Spinal cord (tissue), 10 donors: Measurements from ENCODE around the gene CD177. TPM values are rescaled to one million over a fixed set of nuclear protein-coding genes. Genes with fewer than 3 reads are reported as not detected.
A peak's percentile ranks its signal among the peaks of the same experiment; 100 is the strongest.
"Not testable (repeated sequence)": the region's sequence is repeated elsewhere in the genome, so short reads cannot be mapped to it uniquely, and the experiment has no call there.

Source experiments
- DNase-seq, 6 donors: peaks; one replicate each; pipeline versions ENCODE4 v3.0.0 to v3.0.0-alpha.2; 2013 to 2015; ENCODE audit warnings: low spot score in 6 of 6, low read depth in 4 of 6
- H3K27ac ChIP-seq: one replicate; pipeline ENCODE4 v1.5.1; 2013; ENCODE audit warnings: low read depth, low read length, control low read depth
- H3K27me3 ChIP-seq: one replicate; pipeline ENCODE4 v1.6.1; 2013; ENCODE audit warnings: low read length; ENCODE audit not compliant: control insufficient read depth, insufficient read depth
- H3K36me3 ChIP-seq: one replicate; pipeline ENCODE4 v1.6.1; 2013; ENCODE audit warnings: low read length; ENCODE audit not compliant: control insufficient read depth, insufficient read depth
- H3K4me1 ChIP-seq: one replicate; pipeline ENCODE4 v1.6.1; 2013; ENCODE audit warnings: low read length; ENCODE audit not compliant: control insufficient read depth, insufficient read depth
- H3K4me3 ChIP-seq: one replicate; pipeline ENCODE4 v1.5.1; 2013; ENCODE audit warnings: low read depth, low read length, control low read depth
- H3K9me3 ChIP-seq: one replicate; pipeline ENCODE4 v1.6.1; 2013; ENCODE audit warnings: low read length; ENCODE audit not compliant: control insufficient read depth, insufficient read depth
- WGBS: methylation state at CpG from one replicate; pipeline ENCODE4 v1.1.5; 2013; ENCODE audit warnings: missing lambda C conversion rate; ENCODE audit not compliant: insufficient coverage; 5-methylcytosine and 5-hydroxymethylcytosine counted together
- polyA plus RNA-seq, 2 donors: library from polyadenylated mRNA; unstranded; fragments of 120-200 nt; gene quantifications; one replicate each; pipeline ENCODE4 v1.2.1, GENCODE V29; 2013; ENCODE audit not compliant: insufficient read length in 2 of 2
- total RNA-seq, 2 donors: library from RNA; depleted of rRNA in 1 of 2; stranded (reverse); fragments of 120-200 nt in 1 of 2; fragments of >200 nt in 1 of 2; gene quantifications; one replicate each; pipeline versions ENCODE4 v1.2.3 to v1.2.4, GENCODE V29; 2013 to 2014
- donor health status: healthy.

The CD177 gene
- total and polyA plus RNA-seq, 4 donors = 2.5 to 24.1 (median 4.8) TPM; not detected in 1

DNA sequence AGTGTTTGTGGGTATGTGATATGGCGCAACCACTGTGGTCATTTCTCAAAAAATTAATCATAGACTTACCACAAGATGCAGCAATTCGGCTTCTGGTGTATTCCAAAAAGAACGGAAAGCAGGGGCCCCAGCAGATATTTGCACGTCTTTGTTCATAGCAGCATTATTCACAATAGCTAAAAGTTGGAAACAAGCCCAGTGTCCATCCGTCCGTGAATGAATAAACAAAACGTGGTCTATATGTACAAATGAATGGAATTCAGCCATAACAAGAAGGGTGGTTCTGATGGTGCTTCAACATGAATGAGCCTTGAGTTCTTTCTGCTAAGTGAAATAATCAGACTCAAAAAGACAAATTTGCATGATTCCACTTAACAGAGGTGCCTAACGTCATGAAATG lies 11.4 kb upstream of the CD177 start:
- not testable (repeated sequence) for H3K27me3 ChIP-seq, H3K36me3 ChIP-seq, H3K4me1 ChIP-seq, H3K4me3 ChIP-seq, H3K9me3 ChIP-seq, H3K27ac ChIP-seq
- peak in 1 of 6 donors; percentile 43 for DNase-seq
- WGBS = 40% methylated on average over 1 of the region's 8 CpGs

DNA sequence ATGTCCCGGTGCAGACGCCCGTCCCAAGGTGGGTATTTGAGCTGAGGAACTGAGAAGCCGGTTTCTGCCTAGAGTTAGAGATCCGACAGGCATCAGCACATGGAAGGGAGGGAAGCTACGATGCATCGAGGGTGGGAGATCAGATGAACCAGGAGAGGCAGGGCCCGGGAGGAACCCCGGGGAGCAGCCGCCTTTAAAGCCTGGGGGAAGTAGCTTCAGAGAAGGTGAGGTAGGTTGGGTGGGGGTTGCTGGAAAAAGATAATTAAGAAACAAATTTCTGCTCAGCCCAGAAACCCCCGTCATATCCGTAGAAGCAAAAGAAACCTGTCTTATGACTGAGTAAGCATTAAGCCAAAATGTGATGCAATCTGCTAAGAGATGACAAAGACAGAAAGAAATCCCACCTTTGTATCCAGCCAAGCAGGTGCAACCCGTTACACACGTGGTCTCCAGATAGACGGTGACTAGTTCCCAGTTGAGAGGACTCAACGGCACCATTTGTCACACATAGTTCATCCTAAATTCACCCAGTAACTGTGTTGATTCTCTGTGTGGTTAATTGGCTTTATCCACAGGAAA lies 9.1 kb upstream of the CD177 start:
- not testable (repeated sequence) for H3K36me3 ChIP-seq, H3K4me1 ChIP-seq, H3K4me3 ChIP-seq, H3K27me3 ChIP-seq, H3K9me3 ChIP-seq, DNase-seq, H3K27ac ChIP-seq
- 86% methylated on average over 9 of the region's 16 CpGs for WGBS

DNA sequence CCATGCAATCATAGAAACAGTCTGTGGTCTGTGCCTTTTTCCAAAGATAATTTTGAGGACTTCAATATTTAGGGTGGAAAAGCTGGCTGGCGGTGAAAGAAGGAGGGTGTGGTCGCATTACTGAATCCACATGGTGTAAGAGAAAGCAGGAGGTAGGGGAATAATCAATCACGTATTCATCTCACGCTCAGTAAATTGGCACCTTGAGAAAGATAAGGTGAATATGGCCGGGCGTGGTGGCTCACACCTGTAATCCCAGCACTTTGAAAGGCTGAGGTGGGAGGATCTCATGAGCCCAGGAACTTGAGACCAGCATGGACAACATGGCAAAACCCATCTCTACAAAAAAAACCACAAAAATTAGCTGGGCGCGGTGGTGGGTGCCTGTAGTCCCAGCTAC lies 3.7 kb upstream of the CD177 start:
- not testable (repeated sequence) for DNase-seq, H3K4me3 ChIP-seq, H3K36me3 ChIP-seq, H3K9me3 ChIP-seq, H3K4me1 ChIP-seq, H3K27me3 ChIP-seq, H3K27ac ChIP-seq
- 80% methylated on average over 5 of the region's 8 CpGs for WGBS

DNA sequence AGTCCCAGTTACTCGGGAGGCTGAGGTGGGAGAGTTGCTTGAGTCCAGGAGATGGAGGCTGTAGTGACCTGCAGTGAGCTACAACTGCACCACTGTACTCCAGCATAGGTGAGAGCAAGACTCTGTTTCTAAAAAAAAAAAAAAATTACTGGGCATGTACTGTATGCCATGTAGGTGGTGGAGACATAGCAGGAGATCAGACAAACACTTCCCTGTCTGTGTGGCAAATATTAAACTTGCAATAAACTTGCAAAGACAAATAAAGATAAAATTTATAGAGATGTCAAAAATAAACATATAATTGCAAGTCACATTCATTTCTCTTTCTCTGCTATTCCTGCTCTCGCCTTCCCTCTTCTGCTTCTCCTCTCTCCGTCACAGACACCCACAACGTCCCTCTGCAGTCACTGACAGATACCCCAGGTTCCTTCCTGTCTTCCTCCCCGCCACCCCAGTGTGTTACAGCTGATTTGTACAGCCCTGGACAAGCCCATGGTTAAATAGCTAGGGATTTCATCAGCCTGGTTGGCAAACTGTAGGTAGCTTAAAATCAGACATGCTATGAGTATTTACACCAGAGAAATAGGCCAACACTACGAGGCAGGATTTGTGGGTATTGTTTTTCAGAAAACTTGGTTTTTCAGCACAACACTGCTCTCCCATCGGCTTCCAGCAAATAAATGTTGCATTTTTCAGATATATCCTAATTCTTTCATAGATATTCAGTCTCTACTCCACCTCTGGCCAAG lies 1.3 kb upstream of the CD177 start:
- 76% methylated on average over 3 of the region's 7 CpGs for WGBS
- DNase-seq = no peak
- Histone ChIP-seq H3K27ac (no peak overlapping the region), H3K27me3 (peaks cover 8% of the 10 kb centered on the region), H3K9me3 (peaks cover 2% of the 10 kb centered on the region), H3K4me1 (peaks cover 8% of the 10 kb centered on the region), H3K36me3 (no peaks in the 10 kb centered on the region), H3K4me3 (no peak overlapping the region)

DNA sequence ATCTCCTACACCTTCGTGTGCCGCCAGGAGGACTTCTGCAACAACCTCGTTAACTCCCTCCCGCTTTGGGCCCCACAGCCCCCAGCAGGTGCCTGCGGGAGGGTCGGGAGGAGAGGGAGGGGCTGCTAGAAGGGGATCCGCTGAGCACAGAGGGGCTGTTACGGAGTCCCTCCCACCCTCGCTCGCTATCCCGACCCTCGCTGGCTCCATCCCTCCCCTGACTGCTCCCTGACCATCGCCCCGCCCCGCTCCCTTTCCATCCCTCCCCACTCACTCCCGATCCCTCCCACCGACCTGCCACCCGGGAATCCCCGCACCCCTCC lies 780 bp downstream of the CD177 start:
- peaks cover 8% of the 10 kb centered on the region for H3K4me1 ChIP-seq
- no peak overlapping the region for H3K4me3 ChIP-seq
- DNase-seq = peak in 1 of 6 donors; percentile 24
- H3K36me3 ChIP-seq = no peaks in the 10 kb centered on the region
- no peak overlapping the region for H3K27ac ChIP-seq
- H3K9me3 ChIP-seq = peaks cover 2% of the 10 kb centered on the region
- H3K27me3 ChIP-seq = peaks cover 8% of the 10 kb centered on the region
- 0% methylated on average over 16 of the region's 19 CpGs for WGBS

DNA sequence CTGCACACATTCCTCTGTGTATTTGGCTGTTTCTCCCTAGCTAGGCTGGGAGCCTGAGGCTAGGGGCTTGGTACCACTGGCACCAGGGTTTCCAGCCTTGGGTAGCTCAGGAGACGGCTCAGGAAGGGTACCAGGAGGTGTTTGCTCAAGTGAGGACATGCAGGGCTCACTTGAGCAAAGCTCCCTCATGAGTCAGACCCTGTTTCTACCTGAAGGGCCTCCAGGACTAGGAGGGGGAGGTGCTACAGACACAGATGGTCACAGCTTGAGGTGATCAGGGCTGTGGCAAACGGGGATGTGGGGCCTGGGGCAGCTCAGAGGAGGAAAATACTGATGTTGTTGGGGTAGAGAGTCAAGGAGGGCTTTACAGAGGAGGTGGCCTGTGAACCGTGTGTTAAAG lies 3.3 kb downstream of the CD177 start:
- H3K9me3 ChIP-seq, H3K27ac ChIP-seq, DNase-seq, H3K4me3 ChIP-seq, H3K4me1 ChIP-seq, H3K36me3 ChIP-seq, H3K27me3 ChIP-seq: not testable (repeated sequence)
- no CpG with 5 or more reads among the region's 3 CpGs for WGBS

DNA sequence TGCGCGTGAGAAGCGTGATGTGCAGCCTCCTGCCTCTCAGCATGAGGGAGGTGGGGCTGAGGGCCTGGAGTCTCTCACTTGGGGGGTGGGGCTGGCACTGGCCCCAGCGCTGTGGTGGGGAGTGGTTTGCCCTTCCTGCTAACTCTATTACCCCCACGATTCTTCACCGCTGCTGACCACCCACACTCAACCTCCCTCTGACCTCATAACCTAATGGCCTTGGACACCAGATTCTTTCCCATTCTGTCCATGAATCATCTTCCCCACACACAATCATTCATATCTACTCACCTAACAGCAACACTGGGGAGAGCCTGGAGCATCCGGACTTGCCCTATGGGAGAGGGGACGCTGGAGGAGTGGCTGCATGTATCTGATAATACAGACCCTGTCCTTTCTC lies 8.7 kb downstream of the CD177 start:
- no peak overlapping the region for H3K27ac ChIP-seq
- no peak for DNase-seq
- no peaks in the 10 kb centered on the region for H3K27me3 ChIP-seq
- no peaks in the 10 kb centered on the region for H3K36me3 ChIP-seq
- 72% methylated on average over 3 of the region's 8 CpGs for WGBS
- no peaks in the 10 kb centered on the region for H3K4me1 ChIP-seq
- no peak overlapping the region for H3K4me3 ChIP-seq
- H3K9me3 ChIP-seq = no peaks in the 10 kb centered on the region

DNA sequence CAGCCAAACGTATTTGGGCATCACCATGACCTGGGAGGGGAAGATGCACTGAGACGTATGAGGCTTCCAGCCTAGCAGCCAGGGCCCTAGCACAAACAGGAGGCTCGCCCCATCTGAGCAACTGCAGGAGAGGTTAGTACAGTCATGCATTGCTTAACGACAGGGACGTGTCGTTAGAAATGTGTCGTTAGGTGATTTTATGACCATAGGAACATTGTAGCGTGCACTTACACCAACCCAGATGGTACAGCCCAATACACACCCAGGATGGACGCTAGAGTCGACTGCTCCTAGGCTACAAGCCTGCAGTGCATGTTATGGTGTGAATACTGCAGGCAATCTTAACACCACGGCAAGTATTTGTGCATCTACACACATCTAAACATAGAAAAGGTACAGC lies 9.3 kb downstream of the CD177 start:
- no peak overlapping the region for H3K27ac ChIP-seq
- H3K36me3 ChIP-seq = no peaks in the 10 kb centered on the region
- WGBS = 48% methylated on average over 4 of the region's 11 CpGs
- H3K4me3 ChIP-seq = no peak overlapping the region
- H3K4me1 ChIP-seq = no peaks in the 10 kb centered on the region
- DNase-seq = no peak
- H3K9me3 ChIP-seq = no peaks in the 10 kb centered on the region
- H3K27me3 ChIP-seq = no peaks in the 10 kb centered on the region

DNA sequence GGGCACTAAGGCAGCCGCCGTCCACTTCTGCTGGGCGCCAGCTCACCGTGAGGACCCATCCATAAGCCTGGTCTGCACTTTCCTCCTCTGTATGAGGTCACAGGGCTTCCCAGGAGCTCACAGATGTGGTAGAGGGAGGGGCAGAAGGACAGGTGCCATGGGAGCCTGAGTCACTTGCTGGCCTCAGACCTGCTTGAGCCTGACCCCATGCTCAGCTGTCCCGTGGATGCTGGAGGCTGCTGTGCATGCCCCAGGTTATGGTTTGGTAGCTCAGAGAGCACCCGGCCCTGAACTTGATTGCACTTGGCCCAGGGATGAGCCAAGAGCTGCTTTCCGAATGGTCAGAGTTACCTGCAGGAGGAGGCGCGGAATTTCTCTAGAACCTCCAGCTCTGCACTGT lies 12.2 kb downstream of the CD177 start:
- not testable (repeated sequence) for H3K9me3 ChIP-seq, H3K27me3 ChIP-seq, H3K4me3 ChIP-seq, DNase-seq, H3K4me1 ChIP-seq, H3K27ac ChIP-seq, H3K36me3 ChIP-seq
- 96% methylated on average over 5 of the region's 9 CpGs for whole genome bisulfite sequencing

DNA sequence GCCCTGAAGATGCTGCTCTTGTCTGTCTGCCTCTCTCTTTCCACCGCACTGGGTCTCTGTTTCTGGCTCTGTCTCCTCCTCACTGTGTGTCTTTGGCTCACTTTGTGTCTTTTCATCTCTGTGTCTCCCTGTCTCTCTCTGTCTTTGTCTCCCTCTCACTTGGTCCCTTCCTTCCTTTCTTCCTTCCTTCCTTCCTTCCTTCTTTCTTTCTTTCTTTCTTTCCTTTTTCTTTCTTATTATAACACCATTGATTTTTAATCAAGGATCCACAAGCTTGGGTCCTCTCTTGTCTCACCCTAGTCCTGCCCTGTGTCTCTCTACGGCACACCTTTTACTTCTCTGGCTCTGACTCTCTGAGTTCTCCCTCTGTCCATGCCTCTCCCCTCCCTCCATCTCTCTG lies 14.3 kb downstream of the CD177 start:
- H3K4me1 ChIP-seq = no peaks in the 10 kb centered on the region
- no peaks in the 10 kb centered on the region for H3K27me3 ChIP-seq
- no peaks in the 10 kb centered on the region for H3K36me3 ChIP-seq
- H3K9me3 ChIP-seq = no peaks in the 10 kb centered on the region
- no peak overlapping the region for H3K27ac ChIP-seq
- H3K4me3 ChIP-seq = no peak overlapping the region
- 78% methylated on average over 2 of the region's 2 CpGs for WGBS
- no peak for DNase-seq
